ENCODE measurements around the gene DTD1.

GRCh38 chr20:18589941-18590674, 2.3 kb downstream of the DTD1 start:
- TF ChIP-seq CTCF (IDR thresholded peaks at IDR 0.05) (no peak), POLR2A (IDR thresholded peaks at IDR 0.05) (no peak)

Data from testis (tissue), 2 donors.